SKM-1 treated with dmso at 0.1 percent for 144 hours (cell line): ENCODE results near the gene FAM98A.
A peak's percentile ranks its signal among the peaks of the same experiment; 100 is the strongest.

Source experiments
- DNase-seq: peaks from one replicate; lab custom pipeline; 2025; ENCODE audit not compliant: unreplicated experiment; lab: John Stamatoyannopoulos, UW

FAM98A gene

DNA sequence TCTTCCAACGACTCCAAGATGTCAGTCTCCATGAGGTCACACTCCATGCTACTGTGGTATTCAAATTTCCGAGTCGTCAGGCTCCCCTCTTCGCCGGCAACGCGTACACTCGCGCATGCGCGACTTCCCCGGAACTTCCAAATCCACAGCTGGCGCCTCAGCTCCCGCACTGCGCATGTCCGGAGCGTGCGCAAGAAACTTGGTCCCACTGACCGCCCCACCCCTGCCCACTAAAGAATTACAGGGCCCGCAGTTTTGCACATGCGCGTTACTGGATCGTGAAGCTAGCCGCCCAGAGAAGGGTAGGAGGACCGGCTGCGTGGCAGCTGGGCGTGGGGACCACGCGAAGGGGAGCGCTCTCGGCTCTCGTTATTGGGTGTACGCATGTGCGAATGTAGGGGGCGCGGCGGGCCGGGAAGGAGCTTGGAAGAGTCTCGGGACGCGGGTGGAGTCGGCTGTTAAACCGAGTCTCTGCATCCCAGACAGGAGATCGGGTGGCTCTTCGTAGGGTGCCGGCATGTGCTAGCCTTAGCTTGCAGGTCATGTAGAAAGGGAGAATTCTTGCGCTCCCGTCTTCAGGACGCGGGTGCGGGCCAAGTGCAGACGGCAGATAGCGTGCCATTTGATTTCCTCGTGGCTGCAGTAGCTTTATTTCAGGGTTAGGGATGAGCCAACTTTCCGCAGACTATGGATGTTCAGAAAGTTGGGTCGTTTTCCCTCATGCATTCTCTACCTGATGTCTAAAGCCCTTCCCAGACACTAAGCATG lies at the start of gene FAM98A:
FAM98A (minus strand) TSS at position 125 of the 768 bp plus-strand sequence; CDS start at position 47, 78 bp downstream.
- peak; percentile 97 for DNase-seq

DNA sequence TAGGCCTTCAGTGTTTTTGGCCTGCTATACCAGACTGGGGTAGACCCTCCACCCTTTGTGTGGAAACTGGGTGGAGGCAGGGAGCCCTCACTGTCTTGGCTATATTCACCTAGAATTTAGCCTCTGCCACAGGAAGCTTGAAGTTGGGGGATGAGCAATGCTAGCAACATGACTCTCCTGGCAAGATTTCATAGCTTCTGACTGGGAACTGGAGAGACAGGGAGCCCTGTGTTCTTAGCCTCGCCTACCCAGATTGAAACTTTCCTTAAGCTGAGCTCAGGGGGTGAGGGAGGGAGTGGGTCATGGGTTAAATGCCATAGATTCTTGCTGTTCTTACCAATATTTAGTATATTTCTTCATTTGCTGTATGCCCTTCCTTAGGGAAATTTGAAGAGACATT lies 46.8 kb upstream of the FAM98A start:
- DNase-seq = no peak

DNA sequence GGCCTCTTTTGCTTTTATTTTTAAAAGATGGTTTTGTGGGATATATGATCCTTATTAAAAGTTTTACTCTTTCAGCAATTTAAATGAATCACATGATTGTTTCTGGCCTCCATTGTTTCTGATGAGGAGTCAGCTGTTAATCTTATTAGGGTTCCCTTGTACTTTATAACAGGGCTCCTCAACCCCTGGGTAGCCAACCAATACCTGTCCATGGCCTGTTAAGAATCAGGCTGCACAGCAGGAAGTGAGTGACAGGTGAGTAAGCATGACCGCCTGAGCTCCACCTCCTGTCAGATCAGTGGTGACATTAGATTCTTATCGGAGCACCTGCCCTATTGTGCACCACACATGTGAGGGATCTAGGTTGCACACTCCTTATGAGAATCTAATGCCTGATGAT lies 45.1 kb upstream of the FAM98A start:
- DNase-seq = no peak

DNA sequence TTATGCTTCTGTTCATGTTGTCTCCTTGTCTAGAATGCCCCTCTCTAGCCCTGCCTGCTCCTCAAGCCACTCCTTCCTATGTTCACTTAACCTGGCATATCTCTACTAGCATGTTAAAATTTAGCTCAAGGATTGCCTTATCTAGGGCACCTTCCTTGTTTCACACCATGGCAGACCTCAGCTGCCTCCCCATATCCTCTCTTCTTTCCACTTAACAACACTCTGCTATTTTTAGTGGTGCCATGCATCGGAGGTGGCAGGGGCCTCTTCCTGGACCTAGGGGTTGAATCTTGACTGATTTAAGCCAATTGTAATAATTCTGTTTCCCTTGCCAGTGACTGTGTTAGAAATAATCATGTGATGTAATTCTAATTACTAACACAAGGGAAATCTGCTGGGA lies 36.9 kb upstream of the FAM98A start:
- DNase-seq = no peak

DNA sequence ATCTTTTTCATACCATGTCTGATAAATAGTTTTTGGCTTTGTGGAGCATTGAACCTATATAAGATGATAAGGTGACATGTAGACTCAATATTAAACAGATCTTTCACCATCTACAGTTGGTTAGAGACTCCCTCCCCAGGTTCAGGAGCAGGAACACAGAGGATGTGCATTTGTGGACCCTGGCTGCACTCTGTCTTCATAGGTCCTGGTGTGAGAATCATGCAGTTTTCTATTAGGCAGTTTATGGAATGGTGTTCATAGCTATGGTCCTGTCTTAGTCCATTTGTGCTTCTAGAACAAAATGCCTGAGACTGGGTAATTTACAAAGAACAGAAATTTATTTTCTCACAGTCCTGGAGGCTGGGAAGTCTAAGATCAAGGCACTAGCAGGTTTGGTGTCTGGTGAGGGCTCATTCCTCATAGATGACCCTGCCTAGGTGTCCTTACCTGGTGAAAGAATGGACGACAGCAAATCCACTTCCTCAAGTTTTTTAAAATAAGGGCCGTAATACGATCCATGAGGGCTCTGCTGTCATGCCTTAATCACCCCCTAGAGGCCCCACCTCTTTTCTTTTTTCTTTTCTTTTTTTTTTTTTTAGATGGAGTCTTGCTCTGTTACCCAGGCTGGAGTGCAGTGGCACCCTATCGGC lies 35.3 kb upstream of the FAM98A start:
- no peak for DNase-seq

DNA sequence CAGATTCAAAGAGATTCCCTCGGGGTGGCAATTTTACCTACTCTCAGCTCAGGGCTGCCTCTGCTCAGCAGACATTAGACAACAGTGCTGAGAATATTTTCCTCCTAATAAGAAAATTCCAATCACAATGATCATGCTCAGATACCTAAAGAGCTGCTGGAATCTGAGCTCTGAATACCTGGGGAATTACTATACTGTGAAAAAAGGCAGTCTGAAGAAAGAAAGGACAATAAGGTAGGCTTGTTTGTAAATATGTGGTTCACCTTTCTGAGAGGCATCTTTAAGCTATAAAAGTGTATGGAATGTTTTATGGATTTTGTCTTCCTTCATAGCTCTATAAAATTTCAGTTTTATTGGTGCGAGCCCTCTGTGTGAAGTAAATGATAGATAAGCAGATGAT lies 34.2 kb upstream of the FAM98A start:
- DNase-seq = no peak

DNA sequence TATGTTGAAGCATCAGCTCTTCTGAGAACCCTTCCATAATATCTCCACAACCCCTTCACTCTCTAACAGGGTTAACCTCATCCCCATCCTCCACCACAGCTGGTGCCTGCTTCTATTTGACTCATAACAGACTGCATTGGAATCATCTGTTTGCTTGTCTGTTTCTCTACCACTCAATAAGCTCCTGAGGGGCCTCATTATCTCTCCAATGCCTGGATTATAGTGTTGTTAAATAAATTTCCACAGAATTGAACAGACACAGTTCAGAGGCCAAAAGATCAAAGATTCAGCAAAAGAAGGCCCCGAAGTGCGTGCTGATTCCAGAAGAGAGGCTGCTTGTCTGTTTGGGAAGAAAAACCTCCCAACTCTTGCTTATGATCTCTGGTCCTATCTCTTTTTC lies 33.7 kb upstream of the FAM98A start:
- no peak for DNase-seq

DNA sequence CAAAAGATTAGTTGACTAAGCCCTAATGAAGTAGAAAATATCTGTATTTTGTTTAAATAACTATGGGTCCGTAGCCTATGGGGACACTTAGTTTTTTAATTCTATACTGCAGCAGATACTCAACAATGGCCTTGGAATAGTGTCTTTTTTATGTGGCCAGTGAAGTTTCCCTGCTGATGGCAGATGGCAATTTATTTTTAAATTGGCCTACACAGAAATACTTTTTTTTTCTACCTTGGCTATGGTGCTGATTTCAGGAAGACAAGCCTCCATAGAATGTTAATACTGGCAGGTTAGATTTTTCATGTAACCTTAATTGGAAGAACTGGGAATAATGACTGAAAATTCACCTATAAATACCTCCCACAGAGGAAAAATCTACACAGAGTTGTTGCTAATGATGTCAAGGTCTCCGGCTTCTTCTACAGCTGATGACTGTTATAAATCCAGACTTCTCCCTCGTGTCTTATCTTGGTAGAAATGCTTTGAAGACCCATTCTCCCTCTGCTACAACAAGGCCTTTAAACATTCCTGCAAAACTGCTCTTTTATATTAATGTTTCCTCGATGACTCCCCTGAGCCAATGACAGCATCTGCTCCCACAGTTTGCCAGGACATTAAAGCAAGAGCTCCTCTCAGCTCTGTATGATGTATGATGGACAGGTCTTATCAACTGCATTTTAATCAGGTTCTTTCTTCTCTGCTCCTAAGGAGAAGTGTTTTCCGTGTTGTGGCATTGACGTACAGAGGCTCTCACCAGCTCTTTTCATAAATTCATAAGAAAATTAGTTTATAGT lies 29.1 kb upstream of the FAM98A start:
- DNase-seq = no peak

DNA sequence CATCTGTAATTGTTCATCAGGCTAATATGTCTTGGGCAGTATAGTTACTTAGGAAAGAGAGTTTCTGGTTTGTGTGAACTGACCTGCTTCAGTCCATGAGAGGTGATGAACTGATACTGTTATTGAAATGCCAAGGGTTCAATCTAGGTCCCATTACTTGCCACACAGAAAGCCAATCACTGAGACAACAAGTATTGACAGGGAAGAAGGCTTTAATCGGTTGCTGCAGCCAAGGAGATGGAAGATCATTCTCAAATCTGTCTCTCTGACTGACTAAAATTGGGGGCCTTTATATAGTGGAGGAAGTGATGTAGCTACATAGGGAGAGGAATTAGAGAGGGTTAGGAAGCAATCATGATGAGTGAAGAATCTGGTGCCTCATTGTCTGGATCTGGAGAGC lies 19.9 kb upstream of the FAM98A start:
- no peak for DNase-seq

DNA sequence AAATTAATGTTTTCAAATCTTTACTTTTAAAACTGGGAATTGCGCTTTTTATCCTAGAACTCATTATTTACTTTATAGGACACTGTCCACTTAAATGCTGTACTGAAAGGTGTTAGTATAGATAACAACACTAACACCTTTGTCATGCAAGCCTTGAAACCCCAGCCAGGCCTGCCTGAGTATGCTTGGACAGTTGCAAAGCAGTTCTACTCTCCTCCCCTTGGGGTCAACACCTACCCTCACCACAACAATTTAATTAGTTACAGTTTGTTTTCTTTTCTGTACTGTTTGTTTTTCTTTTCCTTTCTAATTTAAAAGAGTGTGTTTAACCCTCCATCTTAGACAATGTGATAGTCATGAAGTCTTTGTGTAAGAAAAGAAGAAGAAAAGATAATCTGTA lies 18.9 kb upstream of the FAM98A start:
- no peak for DNase-seq

DNA sequence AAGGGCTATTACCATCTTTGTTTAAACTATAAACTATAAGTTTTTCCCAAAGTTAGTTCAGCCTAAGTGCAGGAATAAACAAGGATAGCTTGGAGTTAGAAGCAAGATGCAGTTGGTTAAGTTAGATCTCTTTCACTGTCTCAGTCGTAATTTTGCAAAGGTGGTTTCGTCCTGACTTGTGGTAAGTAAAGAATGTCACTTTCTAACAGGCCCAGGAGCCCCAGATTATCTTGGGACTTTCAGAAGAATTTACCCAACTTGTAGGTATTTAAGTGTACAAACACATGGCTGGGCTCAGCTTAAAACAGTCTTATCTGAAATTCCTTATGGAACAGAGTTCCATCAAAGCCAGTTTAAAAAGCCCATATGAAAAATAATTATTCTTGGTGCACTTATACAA lies 18.3 kb upstream of the FAM98A start:
- DNase-seq = no peak

DNA sequence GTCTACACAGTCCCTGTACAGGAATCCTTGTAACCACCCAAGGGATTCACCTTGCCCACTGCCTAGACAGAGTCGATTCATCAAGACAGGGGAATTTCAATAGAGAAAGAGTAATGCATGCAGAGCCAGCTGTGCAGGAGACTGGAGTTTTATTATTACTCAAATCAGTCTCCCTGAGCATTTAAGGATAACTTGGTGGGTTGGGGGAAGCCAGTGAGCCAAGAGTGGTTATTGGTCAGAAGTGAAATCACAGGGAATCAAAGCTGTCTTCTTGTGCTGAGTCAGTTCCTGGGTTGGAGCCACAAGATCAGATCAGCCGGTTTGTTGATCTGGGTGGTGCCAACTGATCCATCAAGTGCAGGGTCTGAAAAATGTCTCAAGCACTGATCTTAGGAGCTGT lies 17.8 kb upstream of the FAM98A start:
- no peak for DNase-seq

DNA sequence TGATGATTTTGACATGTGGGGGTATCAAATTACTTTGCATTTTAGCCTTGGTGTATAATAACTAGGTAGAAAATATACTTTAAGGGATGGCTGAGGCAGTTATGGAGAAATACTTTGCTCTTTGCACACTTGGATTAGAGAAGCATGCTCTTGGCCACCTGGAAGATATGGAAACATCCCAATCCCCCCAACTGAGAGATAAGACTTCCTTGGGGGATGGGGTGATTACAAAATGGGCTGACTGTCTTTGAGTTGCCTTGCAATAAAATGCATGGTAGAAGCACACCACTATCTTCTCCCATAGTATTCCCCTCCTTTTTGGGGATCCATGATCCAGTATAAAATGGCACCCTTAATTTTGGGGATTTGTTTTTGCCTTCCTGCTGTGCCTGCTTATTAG lies 15.1 kb upstream of the FAM98A start:
- DNase-seq = no peak

DNA sequence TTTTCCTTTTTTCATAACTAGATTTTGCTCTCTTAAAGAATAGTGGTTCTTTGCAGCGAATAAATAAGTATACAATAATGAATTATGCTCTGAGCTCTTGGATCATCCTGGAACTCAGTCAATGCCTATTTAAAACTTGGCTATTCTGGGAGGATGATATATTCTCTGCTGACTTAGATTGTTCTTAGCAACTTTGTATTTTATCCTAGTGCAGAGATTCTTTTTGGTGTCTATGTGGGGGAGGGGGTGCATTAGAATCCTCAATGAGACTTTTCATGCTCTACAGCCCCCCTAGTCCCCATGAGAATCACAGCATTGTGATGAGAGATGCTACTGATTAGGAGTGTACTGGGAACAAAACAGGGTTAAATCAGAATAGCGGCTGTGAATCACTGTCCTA lies 8.8 kb upstream of the FAM98A start:
- DNase-seq = no peak

DNA sequence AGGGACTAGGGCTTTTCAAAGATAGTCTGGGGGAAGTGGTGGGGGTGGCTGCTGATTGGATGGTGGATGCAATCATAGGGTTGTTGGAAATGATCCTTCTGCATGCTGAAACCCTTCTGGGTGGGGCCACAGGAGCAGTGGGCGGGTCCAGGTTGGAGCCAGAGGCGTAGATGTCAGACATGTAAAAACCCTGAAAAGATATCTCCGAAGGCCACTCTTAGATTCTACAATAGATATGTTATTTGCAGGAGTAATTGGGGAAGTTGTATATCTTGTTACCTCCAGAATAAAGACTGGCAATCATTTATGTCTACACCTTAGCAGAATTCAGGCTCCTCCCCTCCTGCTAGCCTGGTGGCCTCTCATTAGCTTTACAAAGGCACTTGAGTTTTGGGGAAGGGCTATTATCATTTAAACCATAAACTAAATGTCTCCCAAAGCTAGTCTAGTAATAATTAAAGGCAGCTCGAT lies 8.2 kb upstream of the FAM98A start:
- no peak for DNase-seq

DNA sequence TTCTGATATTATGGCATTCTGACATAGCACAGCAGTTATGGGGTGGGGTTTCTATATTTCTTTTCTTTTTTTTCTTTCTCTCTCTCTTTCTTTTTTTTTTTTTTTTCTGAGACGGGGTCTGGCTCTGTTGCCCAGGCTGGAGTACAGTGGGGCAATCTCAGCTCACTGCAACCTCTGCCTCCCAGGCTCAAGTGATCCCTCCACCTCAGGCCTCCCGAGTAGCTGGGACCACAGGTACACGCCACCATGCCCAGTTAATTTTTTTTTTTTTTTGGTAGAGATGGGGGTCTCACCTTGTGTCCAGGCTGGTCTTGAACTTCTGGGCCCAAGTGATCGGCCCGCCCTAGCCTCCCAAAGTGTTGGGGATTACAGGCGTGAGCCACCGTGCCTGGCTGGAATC lies 7.5 kb upstream of the FAM98A start:
- DNase-seq = no peak

DNA sequence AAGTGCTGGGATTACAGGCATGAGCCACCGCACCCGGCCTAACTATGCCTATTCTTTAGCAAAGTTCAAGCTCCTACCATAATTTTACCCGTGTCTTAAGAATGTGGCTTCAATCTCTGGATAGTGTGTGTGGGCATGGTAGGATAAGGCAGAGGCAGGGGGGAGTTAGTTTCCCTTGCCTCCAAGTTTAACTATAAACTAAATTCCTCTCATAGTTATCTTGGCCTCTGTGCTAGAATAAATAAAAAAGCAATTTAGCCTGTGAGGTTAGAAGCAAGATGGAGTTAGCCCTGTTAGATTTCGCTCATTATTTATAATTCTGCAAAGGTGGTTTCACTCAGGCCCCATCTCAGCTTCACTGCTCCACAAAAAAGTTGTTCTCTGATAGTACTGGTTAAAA lies 7.0 kb upstream of the FAM98A start:
- DNase-seq = no peak

DNA sequence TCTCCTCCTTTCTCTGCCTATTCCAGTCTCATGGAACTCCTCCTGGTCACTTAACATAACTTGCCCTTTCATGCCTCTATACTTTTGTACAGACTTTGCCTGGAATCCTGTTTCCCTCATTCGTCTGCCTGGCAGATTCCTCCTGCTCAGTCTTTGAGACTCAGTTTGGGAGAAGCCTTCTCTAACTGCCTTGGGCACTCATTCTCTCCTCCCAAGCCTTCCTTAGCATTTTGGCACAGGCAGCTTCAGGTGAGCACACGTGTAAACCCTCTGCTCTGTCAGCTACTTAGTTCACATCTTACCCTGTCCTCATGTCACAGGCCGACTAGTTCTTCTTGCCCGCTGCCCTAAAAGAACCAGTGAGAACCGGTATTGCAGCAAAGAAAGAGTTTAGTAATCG lies 6.0 kb upstream of the FAM98A start:
- no peak for DNase-seq

DNA sequence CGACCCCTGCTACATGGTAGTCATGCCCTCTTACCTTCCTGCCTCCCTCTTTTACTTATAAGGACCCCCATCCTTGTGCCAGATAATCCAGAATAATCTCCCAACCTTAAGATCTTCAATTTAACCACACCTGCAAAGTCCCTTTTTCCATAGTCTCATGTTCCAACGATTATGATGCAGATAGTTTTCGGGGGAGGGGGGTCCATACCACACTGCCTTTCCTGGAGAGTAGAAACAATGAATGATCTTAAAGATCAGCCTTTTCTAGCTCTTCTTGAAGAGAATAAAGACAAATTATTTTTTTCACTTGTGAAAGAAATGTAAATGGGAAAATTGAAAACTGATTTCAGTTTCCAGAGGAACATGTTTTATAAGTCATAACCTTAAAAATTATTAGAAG lies 4.3 kb upstream of the FAM98A start:
- DNase-seq = no peak

DNA sequence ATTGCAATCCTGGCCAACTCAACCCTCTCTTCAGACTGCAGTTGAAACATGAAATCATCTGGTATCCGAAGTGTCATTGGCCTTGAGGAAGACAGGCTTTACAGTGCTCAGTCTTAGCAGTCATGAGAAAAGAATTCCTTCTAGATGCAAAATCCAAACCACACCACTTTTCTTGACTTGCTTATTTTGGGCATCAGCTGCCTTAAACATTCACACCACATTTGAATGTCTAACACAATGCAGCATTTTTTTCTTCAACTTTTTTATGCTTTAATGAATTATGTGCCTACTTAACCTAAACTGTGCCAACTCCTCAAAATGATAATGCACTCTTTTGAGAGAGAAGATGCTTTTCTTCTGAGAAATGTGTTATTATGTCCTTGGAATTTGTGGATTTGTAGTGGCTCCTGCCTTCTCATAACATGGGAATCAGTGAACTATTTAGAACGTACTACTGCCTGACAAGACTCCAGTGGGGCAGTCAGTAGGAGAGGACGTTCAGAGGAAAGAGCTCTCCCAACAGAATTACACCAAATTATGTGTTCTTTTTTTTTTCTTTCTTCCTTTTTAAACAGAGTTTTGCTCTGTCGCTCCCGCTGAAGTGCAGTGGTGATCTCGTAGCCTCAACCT lies 3.2 kb upstream of the FAM98A start:
- no peak for DNase-seq

DNA sequence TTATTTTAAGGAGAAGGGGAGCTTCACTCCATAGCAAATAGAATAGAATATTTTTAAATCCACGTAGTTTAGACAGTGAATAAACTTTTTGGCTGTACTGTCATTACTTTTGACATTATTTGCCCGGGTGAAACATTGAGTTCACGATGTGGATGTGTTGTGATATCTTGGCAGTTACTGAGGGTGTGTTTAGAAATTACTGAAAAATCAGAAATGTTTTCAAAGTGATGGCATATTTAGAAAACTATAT lies 769 bp upstream of the FAM98A start:
- DNase-seq = no peak
